Panc1 (cell line): ENCODE data around the gene POLR2J3. TPM values are rescaled to one million over a fixed set of nuclear protein-coding genes. Genes with fewer than 3 reads are reported as not detected.
"Not testable (repeated sequence)": the region's sequence is repeated elsewhere in the genome, so short reads cannot be mapped to it uniquely, and the experiment has no call there.

Experiments used
- ATAC-seq: fragments of 200-7000 bp; cut with Tn5 transposase; 2 replicates; pipeline ENCODE4 v1.9.1; 2020; ENCODE audit warnings: mild to moderate bottlenecking, moderate library complexity
- BruUV-seq: library from RNA; stranded (reverse); fragments of 400-500 nt; replicated peaks from 2 replicates; lab custom pipeline; 2021; lab: Mats Ljungman, UMichigan
- CTCF ChIA-PET: fragments of 300-600 bp; sonication (Branson Sonifier 250); formaldehyde crosslinking; loops from one replicate; lab custom pipeline; 2022; ENCODE audit warnings: antibody characterized with exemption; lab: Charles Lee
- POLR2A ChIA-PET: fragments of 300-600 bp; sonication (Branson Sonifier 250); formaldehyde crosslinking; loops from one replicate; lab custom pipeline; 2022; ENCODE audit warnings: antibody characterized with exemption; lab: Charles Lee
- DNase-seq: peaks from one replicate; pipeline ENCODE4 v3.0.0-alpha.2; 2010; ENCODE audit warnings: low read depth, low spot score
- H3K27ac ChIP-seq: 2 replicates; pipeline ENCODE4 v1.5.1; 2011; ENCODE audit warnings: mild to moderate bottlenecking, low read length, inconsistent platforms
- H3K27me3 ChIP-seq: fragments of 200-500 bp; sonication (Bioruptor generic); 2 replicates; pipeline ENCODE4 v1.6.0; 2014; ENCODE audit warnings: low read length, inconsistent platforms; ENCODE audit not compliant: control insufficient read depth, insufficient read depth
- H3K36me3 ChIP-seq: fragments of 200-500 bp; sonication (Bioruptor generic); 2 replicates; pipeline ENCODE4 v1.5.1; 2014; ENCODE audit warnings: inconsistent platforms, mild to moderate bottlenecking, low read length, moderate library complexity; ENCODE audit not compliant: control insufficient read depth, insufficient read depth
- H3K4me1 ChIP-seq: 2 replicates; pipeline ENCODE4 v1.5.1; 2011; ENCODE audit warnings: inconsistent platforms, mild to moderate bottlenecking, low read length, moderate library complexity; ENCODE audit not compliant: control insufficient read depth, insufficient read depth
- H3K4me3 ChIP-seq, 2 experiments: 2 replicates each; pipeline ENCODE4 v1.5.1; 2011 to 2012; ENCODE audit warnings: low read depth in 2 of 2, low read length in 2 of 2, mild to moderate bottlenecking in 2 of 2, inconsistent platforms in 1 of 2, moderate library complexity in 1 of 2
- H3K9me3 ChIP-seq: fragments of 200-500 bp; sonication (Bioruptor generic); 2 replicates; pipeline ENCODE4 v1.5.1; 2014; ENCODE audit warnings: low read depth, mild to moderate bottlenecking, inconsistent platforms, low read length, moderate library complexity; ENCODE audit not compliant: control insufficient read depth, insufficient read depth
- in situ Hi-C: cut with HindIII; loops from 2 replicates; pipeline ENCODE4 v1.10.0; 2016; ENCODE audit warnings: low sequenced_read_pairs, low pct_unique_long_range_greater_than_20kb
- intact Hi-C: fragments of 100-400 bp; cut with micrococcal nuclease; formaldehyde crosslinking; loops from one replicate; pipeline ENCODE4 v1.10.0; 2022; ENCODE audit not compliant: unreplicated experiment
- total RNA-seq: library from RNA; stranded (reverse); gene quantifications from one replicate; pipeline ENCODE4 v1.2.1, GENCODE V29; 2021; ENCODE audit not compliant: unreplicated experiment

POLR2J3 gene
- total RNA-seq, 1 experiment from 2014 or later: 28.1 TPM

DNA sequence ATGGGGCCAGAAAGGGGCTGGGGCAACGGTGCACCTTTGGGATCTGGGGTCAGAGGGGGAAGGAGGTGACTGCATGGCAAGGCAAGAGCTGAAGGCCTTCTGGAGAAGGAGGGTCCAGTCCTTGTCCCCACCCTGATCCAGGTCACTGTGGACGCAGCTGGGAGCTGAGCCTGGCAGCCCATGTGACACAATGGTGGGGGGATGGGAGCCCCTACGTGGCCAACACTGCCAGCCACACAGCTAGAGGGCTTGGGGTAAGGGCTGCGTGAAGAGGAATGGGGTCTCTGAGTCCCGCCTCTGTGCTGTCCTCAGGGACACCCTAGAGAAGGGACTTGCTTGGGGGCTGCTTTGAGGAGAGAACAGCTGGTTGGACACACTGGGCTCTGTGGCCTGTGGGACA, 9.3 kb upstream of the POLR2J3 start:
- intact Hi-C loops, H3K36me3 ChIP-seq, H3K27ac ChIP-seq, DNase-seq, H3K9me3 ChIP-seq, H3K4me3 ChIP-seq, BruUV-seq, CTCF ChIA-PET, ATAC-seq, POLR2A ChIA-PET, H3K4me1 ChIP-seq, H3K27me3 ChIP-seq, in situ Hi-C loops: not testable (repeated sequence)

DNA sequence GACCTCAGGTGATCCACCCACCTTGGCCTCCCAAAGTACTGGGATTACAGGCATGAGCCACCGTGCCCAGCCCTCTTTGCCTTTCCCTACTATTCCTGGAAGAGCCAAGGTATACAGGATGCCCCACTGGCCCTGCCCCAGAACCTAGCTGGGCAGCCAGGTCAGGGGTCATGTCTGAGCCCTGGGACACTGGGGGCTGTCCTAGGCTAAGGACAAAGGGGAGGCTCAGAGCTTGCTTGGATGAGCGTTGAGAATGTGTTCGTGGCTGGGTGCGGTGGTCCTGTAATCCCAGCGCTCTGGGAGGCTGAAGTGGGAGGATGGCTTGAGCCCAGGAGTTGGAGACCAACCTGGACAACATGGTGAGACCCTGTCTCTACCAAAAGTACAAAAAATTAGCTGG, 6.1 kb upstream of the POLR2J3 start:
- H3K4me1 ChIP-seq, ATAC-seq, intact Hi-C loops, H3K4me3 ChIP-seq, CTCF ChIA-PET, H3K27ac ChIP-seq, DNase-seq, H3K27me3 ChIP-seq, BruUV-seq, H3K36me3 ChIP-seq, in situ Hi-C loops, POLR2A ChIA-PET, H3K9me3 ChIP-seq: not testable (repeated sequence)

DNA sequence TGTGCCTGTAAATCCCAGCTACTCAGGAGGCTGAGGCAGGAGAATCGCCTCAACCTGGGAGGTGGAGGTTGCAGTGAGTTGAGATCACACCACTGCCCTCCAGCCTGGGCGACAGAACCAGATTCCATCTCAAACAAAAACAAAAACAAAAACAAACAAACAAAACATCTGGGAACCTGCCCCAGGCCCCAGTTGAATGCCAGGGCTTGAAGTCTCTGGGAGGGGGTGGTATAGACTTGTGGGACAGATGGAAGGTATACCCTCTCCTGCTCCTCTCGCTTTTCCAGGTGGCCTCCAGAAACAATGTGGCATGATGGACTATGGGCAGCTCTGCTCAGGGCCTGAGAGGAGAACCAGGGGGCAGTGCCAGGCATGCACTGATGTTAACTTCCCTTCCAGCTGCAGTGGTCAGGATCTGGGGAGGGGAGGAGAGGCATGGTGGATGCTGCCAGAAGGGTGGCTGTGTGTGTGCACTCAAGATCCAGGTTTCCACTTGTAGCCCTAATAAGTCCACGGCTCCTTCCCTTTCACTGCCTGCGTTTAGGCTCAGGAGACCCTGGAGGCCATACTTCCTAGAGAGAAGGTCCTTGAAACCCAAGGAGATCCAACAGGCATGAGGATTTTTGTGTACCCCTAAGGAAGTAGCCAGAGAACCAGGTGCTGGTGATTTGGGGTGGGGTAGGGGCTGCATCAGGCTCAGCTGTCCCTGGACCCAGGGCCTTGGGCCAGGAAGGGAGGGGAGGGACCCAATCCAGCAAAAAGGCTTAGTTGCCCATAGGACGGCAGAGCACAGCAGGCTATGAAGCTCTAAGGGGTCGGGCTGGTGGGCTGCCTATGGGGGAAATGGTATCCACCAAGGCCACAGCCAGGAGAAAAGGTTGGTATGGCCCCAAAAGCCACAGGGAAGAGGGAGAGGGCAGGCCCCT, 5.2 kb upstream of the POLR2J3 start:
- H3K4me1 ChIP-seq, CTCF ChIA-PET, in situ Hi-C loops, H3K27me3 ChIP-seq, H3K9me3 ChIP-seq, H3K27ac ChIP-seq, BruUV-seq, POLR2A ChIA-PET, H3K4me3 ChIP-seq, DNase-seq, ATAC-seq, intact Hi-C loops, H3K36me3 ChIP-seq: not testable (repeated sequence)

DNA sequence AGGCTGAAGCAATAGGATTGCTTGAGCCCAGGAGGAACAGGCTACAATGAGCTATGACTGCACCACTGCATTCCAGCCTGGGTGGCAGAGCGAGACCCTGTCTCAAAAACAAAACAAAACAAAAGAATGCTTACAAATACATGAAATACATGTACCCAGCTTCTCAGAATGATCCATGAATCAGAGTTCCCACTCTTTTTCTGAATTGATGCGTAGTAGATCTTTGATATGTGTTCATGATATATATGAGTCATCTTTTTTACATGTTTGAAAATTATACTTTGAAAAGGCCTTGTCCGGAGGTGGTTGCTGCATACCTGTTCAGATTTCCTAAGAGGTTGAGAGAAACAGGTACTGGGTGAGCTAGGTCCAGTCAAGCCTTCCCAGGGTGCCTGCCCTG, 4.0 kb upstream of the POLR2J3 start:
- in situ Hi-C loops, BruUV-seq, intact Hi-C loops, DNase-seq, H3K27me3 ChIP-seq, H3K4me1 ChIP-seq, ATAC-seq, CTCF ChIA-PET, H3K4me3 ChIP-seq, POLR2A ChIA-PET, H3K36me3 ChIP-seq, H3K27ac ChIP-seq, H3K9me3 ChIP-seq: not testable (repeated sequence)

DNA sequence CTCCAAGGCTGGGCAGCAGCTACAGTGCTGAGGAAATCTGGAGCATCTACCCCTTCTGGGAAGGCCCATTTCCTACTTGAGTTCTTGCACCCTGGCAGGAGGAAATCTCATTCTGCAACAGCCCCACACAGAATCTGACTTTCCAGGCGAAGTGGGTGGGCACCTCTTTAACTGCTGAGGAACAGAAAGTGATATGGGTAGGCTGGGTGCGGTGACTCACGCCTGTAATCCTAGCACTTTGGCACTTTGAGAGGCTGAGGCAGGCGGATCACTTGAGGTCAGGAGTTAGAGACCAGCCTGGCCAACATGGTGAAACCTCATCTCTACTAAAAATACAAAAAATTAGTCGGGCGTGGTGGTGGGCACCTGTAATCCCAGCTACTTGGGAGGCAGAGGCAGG, 2.2 kb upstream of the POLR2J3 start:
- CTCF ChIA-PET, DNase-seq, POLR2A ChIA-PET, intact Hi-C loops, H3K4me1 ChIP-seq, H3K27me3 ChIP-seq, H3K9me3 ChIP-seq, H3K27ac ChIP-seq, ATAC-seq, H3K36me3 ChIP-seq, H3K4me3 ChIP-seq, BruUV-seq, in situ Hi-C loops: not testable (repeated sequence)

DNA sequence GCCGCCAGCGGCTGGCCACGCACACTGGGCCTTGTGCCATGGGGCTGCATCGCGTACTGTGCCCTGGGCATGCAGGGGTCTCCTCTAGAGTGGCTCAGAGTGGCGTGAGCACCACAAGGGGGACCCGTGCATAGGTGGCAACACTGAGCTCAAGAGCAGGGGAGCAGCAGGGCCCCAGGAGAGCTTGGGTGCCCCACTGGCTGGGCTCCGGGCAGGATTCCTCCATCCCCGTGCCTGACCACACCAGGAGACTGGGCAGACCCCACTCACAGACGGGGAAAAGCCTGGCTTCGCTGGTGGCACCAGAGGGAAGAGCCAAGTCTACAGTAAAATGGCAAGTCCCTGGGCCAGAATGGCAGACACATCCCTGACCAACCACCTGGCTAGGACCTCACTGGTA, 3.8 kb downstream of the POLR2J3 start:
- in situ Hi-C loops, H3K9me3 ChIP-seq: not testable (repeated sequence)

DNA sequence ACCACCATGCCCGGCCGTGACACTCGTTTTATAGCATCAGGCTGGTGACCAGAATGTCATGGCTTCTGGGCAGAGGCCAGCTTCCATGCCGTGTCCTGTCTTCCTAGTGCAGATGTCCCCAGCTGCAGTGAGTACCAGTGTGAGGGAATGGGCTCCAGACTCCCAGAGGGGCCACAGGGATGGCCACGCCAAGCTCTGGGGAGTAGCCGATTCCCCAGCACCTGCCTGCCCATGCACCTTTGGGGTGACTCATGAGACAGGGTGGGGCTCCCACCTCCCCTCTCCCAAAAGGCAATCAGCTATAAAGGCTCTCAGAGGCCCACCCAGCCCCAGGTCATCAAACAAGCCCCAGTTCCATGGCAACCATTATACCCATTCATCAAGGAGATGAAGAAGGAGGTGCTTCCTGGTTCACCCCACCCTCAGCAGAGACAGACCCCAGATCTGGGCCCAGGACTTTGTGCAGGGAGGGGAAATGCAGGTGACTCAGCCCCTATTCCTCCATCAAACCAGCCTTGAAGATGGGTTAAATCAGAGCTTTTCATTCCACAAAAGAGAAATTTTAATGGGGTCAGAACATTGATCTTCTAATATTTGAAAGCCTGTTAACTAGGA, 21.5 kb downstream of the POLR2J3 start, which contains the start of gene SPDYE2:
Gene SPDYE2 (plus strand): TSS at position 419 of the 615 bp plus-strand sequence. CDS start 2,030 bp downstream, outside the sequence.
- intact Hi-C loops, in situ Hi-C loops, H3K4me3 ChIP-seq, DNase-seq, CTCF ChIA-PET, H3K36me3 ChIP-seq, H3K27me3 ChIP-seq, POLR2A ChIA-PET, H3K27ac ChIP-seq, BruUV-seq, ATAC-seq, H3K9me3 ChIP-seq, H3K4me1 ChIP-seq: not testable (repeated sequence)

More for the DNA sequence above, 3.8 kb downstream of the POLR2J3 start:
- CTCF ChIA-PET, POLR2A ChIA-PET, H3K27me3 ChIP-seq, ATAC-seq, H3K4me3 ChIP-seq, BruUV-seq, H3K4me1 ChIP-seq, H3K27ac ChIP-seq, intact Hi-C loops, DNase-seq, H3K36me3 ChIP-seq: not testable (repeated sequence)
